Mesendoderm (in vitro differentiated cells): ENCODE measurements around the gene PNLIPRP2.
A peak's percentile ranks its signal among the peaks of the same experiment; 100 is the strongest.

ENCODE experiments used
- DNase-seq: peaks from one replicate; pipeline ENCODE4 v3.0.0; 2013
- H2AK5ac ChIP-seq: 2 replicates; pipeline ENCODE4 v1.6.1; 2013; ENCODE audit warnings: low read length, inconsistent platforms
- H2BK120ac ChIP-seq: 2 replicates; pipeline ENCODE4 v1.6.1; 2013; ENCODE audit warnings: low read depth, mild to moderate bottlenecking, low read length, moderate library complexity, mixed read lengths
- H2BK15ac ChIP-seq: replicated peaks from 2 replicates; pipeline ENCODE4 v1.6.1; 2013; ENCODE audit warnings: low read depth, mild to moderate bottlenecking, moderate library complexity
- H2BK5ac ChIP-seq: 2 replicates; pipeline ENCODE4 v1.6.1; 2013; ENCODE audit warnings: low read length, inconsistent platforms
- H3K18ac ChIP-seq: 2 replicates; pipeline ENCODE4 v1.6.1; 2013; ENCODE audit warnings: mild to moderate bottlenecking, low read length, mixed read lengths
- H3K23ac ChIP-seq: one replicate; pipeline ENCODE4 v1.6.1; 2013; ENCODE audit warnings: low read length
- H3K27ac ChIP-seq: 2 replicates; pipeline ENCODE4 v1.5.1; 2013; ENCODE audit warnings: low read depth, mild to moderate bottlenecking, inconsistent platforms, low read length, moderate library complexity
- H3K27me3 ChIP-seq: 2 replicates; pipeline ENCODE4 v1.6.1; 2013; ENCODE audit warnings: low read length, control low read depth, mild to moderate bottlenecking, inconsistent platforms; ENCODE audit not compliant: insufficient read depth, poor library complexity
- H3K36me3 ChIP-seq: 2 replicates; pipeline ENCODE4 v1.6.1; 2013; ENCODE audit warnings: low read length, inconsistent platforms; ENCODE audit not compliant: control insufficient read depth, insufficient read depth
- H3K4ac ChIP-seq: one replicate; pipeline ENCODE4 v1.6.1; 2013; ENCODE audit warnings: low read depth, mild to moderate bottlenecking, low read length, moderate library complexity
- H3K4me1 ChIP-seq: 2 replicates; pipeline ENCODE4 v1.6.1; 2013; ENCODE audit warnings: low read depth, low read length, inconsistent platforms; ENCODE audit not compliant: control insufficient read depth
- H3K4me2 ChIP-seq: 2 replicates; pipeline ENCODE4 v1.6.1; 2013; ENCODE audit warnings: low read length
- H3K4me3 ChIP-seq: 2 replicates; pipeline ENCODE4 v1.5.1; 2013; ENCODE audit warnings: mild to moderate bottlenecking, low read length
- H3K56ac ChIP-seq: one replicate; pipeline ENCODE4 v1.6.1; 2013; ENCODE audit warnings: low read length
- H3K79me1 ChIP-seq: 2 replicates; pipeline ENCODE4 v1.6.1; 2013; ENCODE audit warnings: low read length, inconsistent platforms
- H3K79me2 ChIP-seq: 2 replicates; pipeline ENCODE4 v1.6.1; 2013; ENCODE audit warnings: mild to moderate bottlenecking, low read length; ENCODE audit not compliant: control insufficient read depth, insufficient read depth
- H3K9ac ChIP-seq: 2 replicates; pipeline ENCODE4 v1.6.1; 2013; ENCODE audit warnings: low read length, inconsistent platforms
- H4K5ac ChIP-seq: one replicate; pipeline ENCODE4 v1.6.1; 2013; ENCODE audit warnings: low read length
- H4K8ac ChIP-seq: one replicate; pipeline ENCODE4 v1.6.1; 2013; ENCODE audit warnings: low read depth, mild to moderate bottlenecking, control low read depth, low read length, moderate library complexity
- WGBS: extraction: QIAGEN DNeasy Blood & Tissue Kit; methylation state at CpG from one replicate; pipeline ENCODE4 v1.1.7; 2013; ENCODE audit warnings: low lambda C conversion rate, missing lambda C conversion rate; ENCODE audit not compliant: insufficient coverage; ENCODE audit errors: extremely low coverage; 5-methylcytosine and 5-hydroxymethylcytosine counted together

PNLIPRP2 gene

DNA sequence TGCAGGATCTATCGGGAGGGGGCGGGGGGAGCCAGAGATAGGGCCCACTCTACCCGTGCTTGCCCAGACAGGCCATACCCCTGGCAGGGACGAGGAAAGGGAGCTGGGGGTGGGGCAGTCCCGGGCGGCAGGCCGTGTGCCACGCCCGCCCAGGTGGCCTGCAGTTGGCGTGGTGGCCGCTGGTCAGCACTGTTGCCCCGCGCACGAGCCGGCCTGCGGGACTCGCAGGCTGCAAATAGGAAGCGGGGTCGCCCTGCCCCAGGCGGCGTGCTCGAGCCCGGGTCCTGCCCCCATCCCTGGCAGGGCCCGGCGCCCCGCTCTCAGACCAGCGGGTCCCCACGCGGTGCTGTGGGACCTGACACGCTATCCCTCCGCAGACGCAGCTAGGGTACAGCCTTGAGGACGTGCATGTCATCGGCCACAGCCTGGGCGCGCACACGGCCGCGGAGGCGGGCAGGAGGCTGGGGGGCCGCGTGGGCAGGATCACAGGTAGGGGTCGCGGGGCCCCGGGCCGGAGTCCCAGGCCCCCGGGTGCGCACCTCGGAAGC lies 6.7 kb downstream of the PNLIPRP2 start:
- WGBS = no CpG with 5 or more reads among the region's 49 CpGs
- Histone ChIP-seq H3K4me3 (no peak overlapping the region), H3K56ac (peak overlapping the region; percentile 72)

DNA sequence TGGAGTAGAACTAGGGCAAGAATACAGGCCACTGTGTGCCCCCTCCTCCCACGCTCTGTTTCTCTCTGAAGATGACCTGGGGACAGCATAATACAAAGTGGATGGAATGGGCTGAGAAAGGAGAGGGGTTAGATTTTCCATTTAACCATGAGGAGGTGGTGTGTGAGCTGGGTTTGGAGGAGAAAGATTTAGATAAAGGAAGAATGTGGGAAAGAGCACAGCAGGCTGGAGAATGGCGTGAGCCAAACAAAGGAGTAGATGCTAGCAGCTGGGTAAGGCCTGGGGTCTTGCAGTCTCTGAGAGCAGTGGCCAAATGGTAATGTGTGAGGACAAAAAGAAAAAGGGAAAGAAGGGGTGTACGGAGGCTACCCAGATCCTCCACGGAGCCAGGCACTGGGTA lies 8.6 kb downstream of the PNLIPRP2 start:
- Histone ChIP-seq H3K4me1 (peaks cover 8% of the 10 kb centered on the region), H2AK5ac (no peak overlapping the region), H2BK120ac (no peak overlapping the region), H3K4ac (no peak overlapping the region), H4K8ac (no peak overlapping the region), H2BK5ac (peak overlapping the region; percentile 30), H4K5ac (peak overlapping the region; percentile 30), H3K79me2 (no peaks in the 10 kb centered on the region), H3K4me2 (no peak overlapping the region), H3K36me3 (no peaks in the 10 kb centered on the region), H3K27ac (no peak overlapping the region), H3K79me1 (no peaks in the 10 kb centered on the region), H2BK15ac (no peak overlapping the region), H3K9ac (peak overlapping the region; percentile 18), H3K4me3 (no peak overlapping the region), H3K27me3 (no peaks in the 10 kb centered on the region), H3K18ac (no peak overlapping the region), H3K23ac (no peak overlapping the region), H3K56ac (peak overlapping the region; percentile 65)
- no CpG with 5 or more reads among the region's 4 CpGs for WGBS
- peak; percentile 82 for DNase-seq

More for the DNA sequence above, 6.7 kb downstream of the PNLIPRP2 start:
- Histone ChIP-seq H3K4ac (peak overlapping the region; percentile 1), H4K8ac (no peak overlapping the region), H3K18ac (no peak overlapping the region), H3K79me2 (no peaks in the 10 kb centered on the region), H3K27ac (no peak overlapping the region), H3K27me3 (no peaks in the 10 kb centered on the region), H2BK15ac (no peak overlapping the region), H2BK120ac (no peak overlapping the region), H3K4me1 (peaks cover 8% of the 10 kb centered on the region), H3K36me3 (no peaks in the 10 kb centered on the region), H2AK5ac (no peak overlapping the region), H4K5ac (no peak overlapping the region), H3K4me2 (peak overlapping the region; percentile 20), H3K23ac (no peak overlapping the region), H2BK5ac (no peak overlapping the region), H3K9ac (peak overlapping the region; percentile 37), H3K79me1 (no peaks in the 10 kb centered on the region)
- peak; percentile 59 for DNase-seq

DNA sequence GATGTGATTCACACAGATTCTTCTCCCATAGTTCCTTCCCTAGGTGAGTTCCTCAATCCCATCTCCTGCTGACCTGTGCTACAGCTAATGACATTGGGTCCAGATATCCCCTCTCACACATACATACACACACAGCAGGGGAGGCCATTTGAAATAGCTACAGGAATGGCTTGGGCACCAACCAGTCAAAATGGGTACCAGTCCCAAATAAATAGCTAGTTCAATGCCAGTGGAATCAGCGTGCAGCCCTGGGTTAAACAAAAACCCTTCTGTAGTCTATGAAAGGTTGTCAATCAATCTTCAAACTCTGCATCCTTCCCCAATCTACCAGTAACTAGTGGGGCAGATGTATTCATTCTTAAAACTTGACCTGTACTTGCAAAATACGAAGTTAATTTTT lies 9.3 kb downstream of the PNLIPRP2 start:
- Histone ChIP-seq H2BK5ac (no peak overlapping the region), H3K79me2 (no peaks in the 10 kb centered on the region), H2BK15ac (no peak overlapping the region), H3K4me2 (no peak overlapping the region), H3K79me1 (no peaks in the 10 kb centered on the region), H3K27ac (no peak overlapping the region), H4K8ac (no peak overlapping the region), H3K23ac (no peak overlapping the region), H3K36me3 (no peaks in the 10 kb centered on the region), H3K27me3 (no peaks in the 10 kb centered on the region), H3K9ac (no peak overlapping the region), H4K5ac (no peak overlapping the region), H2AK5ac (no peak overlapping the region), H3K4me1 (peaks cover 8% of the 10 kb centered on the region), H3K18ac (no peak overlapping the region), H3K4me3 (no peak overlapping the region), H3K56ac (no peak overlapping the region), H2BK120ac (no peak overlapping the region), H3K4ac (no peak overlapping the region)
- no peak for DNase-seq
- no CpG with 5 or more reads among the region's 2 CpGs for WGBS

DNA sequence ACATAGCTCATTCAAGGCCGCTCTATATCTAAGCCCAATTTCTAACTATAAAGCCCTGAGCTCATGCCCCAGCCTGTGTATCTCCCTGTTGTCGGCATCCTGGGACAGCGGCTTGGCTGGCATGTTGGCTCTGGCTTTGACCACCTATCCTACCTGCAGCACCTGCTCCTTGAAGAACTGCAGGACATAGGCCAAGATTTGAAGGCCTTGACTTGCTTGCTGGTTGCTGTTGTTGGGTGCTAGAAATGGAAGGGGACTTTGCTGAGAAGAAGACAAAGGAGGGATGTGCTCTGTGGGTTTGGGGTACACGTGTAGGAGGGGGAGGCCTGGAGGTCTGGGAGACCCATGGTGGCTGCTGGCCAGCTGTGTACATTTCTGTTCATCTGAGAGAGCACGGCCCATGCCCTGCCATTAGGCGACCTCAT lies 11.1 kb downstream of the PNLIPRP2 start:
- no peak overlapping the region for H2BK15ac ChIP-seq
- no peak overlapping the region for H3K18ac ChIP-seq
- H3K23ac ChIP-seq = no peak overlapping the region
- no peak overlapping the region for H3K9ac ChIP-seq
- no peak for DNase-seq
- no peaks in the 10 kb centered on the region for H3K36me3 ChIP-seq
- no peak overlapping the region for H2BK120ac ChIP-seq
- H4K5ac ChIP-seq = no peak overlapping the region
- H4K8ac ChIP-seq = no peak overlapping the region
- no peak overlapping the region for H3K4ac ChIP-seq
- no peak overlapping the region for H3K4me3 ChIP-seq
- H3K4me1 ChIP-seq = peaks cover 8% of the 10 kb centered on the region
- no CpG with 5 or more reads among the region's 6 CpGs for WGBS
- no peak overlapping the region for H2BK5ac ChIP-seq
- H2AK5ac ChIP-seq = no peak overlapping the region
- no peak overlapping the region for H3K56ac ChIP-seq
- no peak overlapping the region for H3K27ac ChIP-seq
- no peaks in the 10 kb centered on the region for H3K79me2 ChIP-seq
- no peaks in the 10 kb centered on the region for H3K27me3 ChIP-seq
- H3K79me1 ChIP-seq = no peaks in the 10 kb centered on the region
- H3K4me2 ChIP-seq = no peak overlapping the region

DNA sequence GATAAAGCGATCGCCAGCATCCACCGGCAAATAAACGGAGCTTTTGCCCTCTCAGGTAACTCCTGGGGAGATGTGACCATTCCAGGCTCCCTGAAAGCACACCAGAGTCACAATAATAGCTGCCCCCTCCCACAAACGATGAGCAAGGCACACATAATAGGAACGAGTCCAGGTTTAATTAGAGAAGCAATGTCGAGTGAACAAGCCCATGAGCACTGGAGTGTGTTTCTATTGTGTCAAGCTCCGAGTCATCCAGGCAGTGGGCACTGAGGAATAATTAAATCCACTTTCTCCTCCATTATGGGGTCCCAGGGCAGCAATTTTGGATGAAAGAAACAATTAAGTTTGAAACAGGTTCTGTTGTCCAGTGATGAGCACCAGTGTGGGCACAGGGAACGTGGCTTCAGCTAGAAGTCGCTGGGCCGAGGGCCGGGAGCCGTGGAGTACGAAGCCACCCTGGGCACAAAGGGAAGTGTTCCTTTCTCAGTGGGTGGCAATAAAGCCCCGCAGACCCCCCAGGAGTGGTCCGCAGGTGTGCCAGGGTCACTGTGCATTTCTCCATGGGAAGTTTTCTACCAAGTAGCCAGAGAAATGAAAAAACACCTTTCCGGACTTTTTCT lies 12.0 kb downstream of the PNLIPRP2 start:
- Histone ChIP-seq H2BK15ac (no peak overlapping the region), H3K27ac (no peak overlapping the region), H3K56ac (no peak overlapping the region), H3K36me3 (no peaks in the 10 kb centered on the region), H2BK120ac (no peak overlapping the region), H3K9ac (no peak overlapping the region), H3K79me1 (no peaks in the 10 kb centered on the region), H3K79me2 (no peaks in the 10 kb centered on the region), H3K27me3 (no peaks in the 10 kb centered on the region), H4K8ac (no peak overlapping the region), H3K4me2 (no peak overlapping the region), H3K4ac (no peak overlapping the region), H3K4me1 (peaks cover 8% of the 10 kb centered on the region), H3K4me3 (no peak overlapping the region), H3K23ac (no peak overlapping the region), H4K5ac (no peak overlapping the region), H2BK5ac (no peak overlapping the region), H2AK5ac (no peak overlapping the region), H3K18ac (no peak overlapping the region)
- WGBS = no CpG with 5 or more reads among the region's 17 CpGs
- DNase-seq = no peak

DNA sequence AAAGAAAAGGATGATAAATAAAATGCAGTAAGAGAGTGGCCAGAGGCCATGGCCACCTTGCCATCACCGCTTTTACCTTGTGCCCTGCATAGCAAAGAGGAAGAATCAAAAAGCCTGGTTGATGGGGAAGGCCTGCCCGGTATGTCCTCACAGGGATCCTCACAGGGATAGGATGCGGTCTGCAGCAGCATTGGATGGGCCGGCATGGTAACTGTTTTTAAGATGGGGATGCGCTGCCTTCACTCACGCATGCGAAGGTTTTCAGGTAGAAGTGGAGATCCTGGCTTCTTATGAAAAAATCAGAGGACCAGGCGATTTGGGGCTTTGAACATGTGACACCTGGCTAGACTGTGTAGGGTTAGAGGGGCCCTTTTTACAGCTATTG lies 12.5 kb downstream of the PNLIPRP2 start:
- no peak overlapping the region for H4K5ac ChIP-seq
- no peak overlapping the region for H2BK15ac ChIP-seq
- peaks cover 8% of the 10 kb centered on the region for H3K4me1 ChIP-seq
- no peak overlapping the region for H4K8ac ChIP-seq
- no peak overlapping the region for H3K4me2 ChIP-seq
- WGBS = no CpG with 5 or more reads among the region's 8 CpGs
- H3K9ac ChIP-seq = no peak overlapping the region
- H3K18ac ChIP-seq = no peak overlapping the region
- H2BK120ac ChIP-seq = no peak overlapping the region
- no peak overlapping the region for H2BK5ac ChIP-seq
- no peak overlapping the region for H3K23ac ChIP-seq
- H2AK5ac ChIP-seq = no peak overlapping the region
- no peak overlapping the region for H3K56ac ChIP-seq
- no peaks in the 10 kb centered on the region for H3K79me1 ChIP-seq
- H3K4ac ChIP-seq = no peak overlapping the region
- H3K79me2 ChIP-seq = no peaks in the 10 kb centered on the region
- H3K27ac ChIP-seq = no peak overlapping the region
- no peak for DNase-seq
- H3K27me3 ChIP-seq = no peaks in the 10 kb centered on the region
- no peaks in the 10 kb centered on the region for H3K36me3 ChIP-seq
- H3K4me3 ChIP-seq = no peak overlapping the region
